ENCODE measurements around the gene PUS7.

GRCh38 chr7:105502173-105502572 is 19.9 kb downstream of the PUS7 start:
- TF ChIP-seq, protein P1, sequence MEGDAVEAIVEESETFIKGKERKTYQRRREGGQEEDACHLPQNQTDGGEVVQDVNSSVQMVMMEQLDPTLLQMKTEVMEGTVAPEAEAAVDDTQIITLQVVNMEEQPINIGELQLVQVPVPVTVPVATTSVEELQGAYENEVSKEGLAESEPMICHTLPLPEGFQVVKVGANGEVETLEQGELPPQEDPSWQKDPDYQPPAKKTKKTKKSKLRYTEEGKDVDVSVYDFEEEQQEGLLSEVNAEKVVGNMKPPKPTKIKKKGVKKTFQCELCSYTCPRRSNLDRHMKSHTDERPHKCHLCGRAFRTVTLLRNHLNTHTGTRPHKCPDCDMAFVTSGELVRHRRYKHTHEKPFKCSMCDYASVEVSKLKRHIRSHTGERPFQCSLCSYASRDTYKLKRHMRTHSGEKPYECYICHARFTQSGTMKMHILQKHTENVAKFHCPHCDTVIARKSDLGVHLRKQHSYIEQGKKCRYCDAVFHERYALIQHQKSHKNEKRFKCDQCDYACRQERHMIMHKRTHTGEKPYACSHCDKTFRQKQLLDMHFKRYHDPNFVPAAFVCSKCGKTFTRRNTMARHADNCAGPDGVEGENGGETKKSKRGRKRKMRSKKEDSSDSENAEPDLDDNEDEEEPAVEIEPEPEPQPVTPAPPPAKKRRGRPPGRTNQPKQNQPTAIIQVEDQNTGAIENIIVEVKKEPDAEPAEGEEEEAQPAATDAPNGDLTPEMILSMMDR (IDR thresholded peaks at IDR 0.05) = no peak
- no peak for TF ChIP-seq POLR2A (IDR thresholded peaks at IDR 0.05)

All from Peyer's patch (tissue), 4 donors.